Measurements from ENCODE around the gene SH3BP2.

SH3BP2 gene

DNA sequence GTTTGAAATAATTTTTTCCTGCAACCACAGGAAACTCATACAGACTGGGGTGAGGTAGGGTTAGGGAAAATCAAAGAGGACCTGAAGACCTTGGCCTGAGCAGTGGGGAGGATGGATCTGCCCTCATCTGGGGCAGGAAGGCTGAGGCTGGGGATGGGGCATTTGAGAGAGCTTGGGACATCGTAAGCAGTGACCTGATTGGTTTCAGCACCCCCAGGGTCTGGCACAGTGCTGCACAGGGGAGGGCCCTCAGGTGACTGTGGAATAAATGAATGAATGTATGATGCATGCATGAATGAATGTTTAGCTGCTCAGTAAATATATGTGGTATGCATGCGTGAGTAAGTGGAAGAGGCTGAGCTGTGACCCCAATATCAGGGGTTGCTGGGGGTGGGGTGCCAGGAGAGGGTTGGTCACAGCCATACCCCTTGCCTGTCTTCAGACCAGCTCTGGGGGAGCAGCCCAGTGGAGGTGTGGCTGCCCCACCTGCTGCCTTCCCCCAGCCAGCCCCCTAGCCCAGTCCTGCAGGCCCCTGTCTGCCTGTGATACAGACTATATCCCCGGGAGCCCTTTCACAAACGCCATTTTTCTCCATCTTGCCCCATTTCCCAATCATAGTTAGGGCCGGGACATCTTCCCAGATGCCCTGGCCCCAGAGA lies 25.7 kb upstream of the SH3BP2 start (continued):
- TF ChIP-seq, protein P1, sequence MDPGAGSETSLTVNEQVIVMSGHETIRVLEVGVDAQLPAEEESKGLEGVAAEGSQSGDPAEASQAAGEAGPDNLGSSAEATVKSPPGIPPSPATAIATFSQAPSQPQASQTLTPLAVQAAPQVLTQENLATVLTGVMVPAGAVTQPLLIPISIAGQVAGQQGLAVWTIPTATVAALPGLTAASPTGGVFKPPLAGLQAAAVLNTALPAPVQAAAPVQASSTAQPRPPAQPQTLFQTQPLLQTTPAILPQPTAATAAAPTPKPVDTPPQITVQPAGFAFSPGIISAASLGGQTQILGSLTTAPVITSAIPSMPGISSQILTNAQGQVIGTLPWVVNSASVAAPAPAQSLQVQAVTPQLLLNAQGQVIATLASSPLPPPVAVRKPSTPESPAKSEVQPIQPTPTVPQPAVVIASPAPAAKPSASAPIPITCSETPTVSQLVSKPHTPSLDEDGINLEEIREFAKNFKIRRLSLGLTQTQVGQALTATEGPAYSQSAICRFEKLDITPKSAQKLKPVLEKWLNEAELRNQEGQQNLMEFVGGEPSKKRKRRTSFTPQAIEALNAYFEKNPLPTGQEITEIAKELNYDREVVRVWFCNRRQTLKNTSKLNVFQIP (CRISPR knock-in tag; IDR thresholded peaks at IDR 0.05; ENCODE audit: borderline replicate concordance, low read depth) = no peak

DNA sequence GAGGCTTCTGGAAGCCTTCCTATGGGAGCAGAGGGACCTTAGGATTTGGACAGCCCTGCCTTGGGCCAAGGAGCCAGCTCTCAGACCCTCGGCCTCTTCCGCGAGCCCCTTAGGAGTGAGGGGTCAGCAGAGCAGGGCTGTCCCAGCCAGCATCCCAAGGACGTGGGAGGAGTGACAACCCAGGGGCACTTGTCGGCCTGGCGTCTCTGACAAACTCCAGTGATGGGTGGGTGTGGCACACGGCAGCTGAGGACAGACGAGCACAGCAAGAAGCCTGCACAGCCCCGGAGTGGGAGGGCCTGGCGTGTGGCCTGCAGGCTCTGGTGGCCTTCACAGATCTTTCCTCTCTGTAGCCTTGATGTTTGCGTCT lies 25.2 kb upstream of the SH3BP2 start:
- ATAC-seq = no peak
- no peak for TF ChIP-seq TSHZ2 (CRISPR knock-in tag; IDR thresholded peaks at IDR 0.05)
- TF ChIP-seq RARB (CRISPR knock-in tag; IDR thresholded peaks at IDR 0.05) = no peak

- ATAC-seq = no peak
- TF ChIP-seq CREB5 (CRISPR knock-in tag; IDR thresholded peaks at IDR 0.05; ENCODE audit: low read depth) (no peak), ZNF8 (CRISPR knock-in tag; IDR thresholded peaks at IDR 0.05) (no peak), ZFP30 (CRISPR knock-in tag; IDR thresholded peaks at IDR 0.05) (no peak), TOX (CRISPR knock-in tag; IDR thresholded peaks at IDR 0.05; ENCODE audit: borderline replicate concordance) (no peak), ESRRG (CRISPR knock-in tag; IDR thresholded peaks at IDR 0.05) (no peak), ZFP3 (CRISPR knock-in tag; IDR thresholded peaks at IDR 0.05) (no peak), PPARA (CRISPR knock-in tag; IDR thresholded peaks at IDR 0.05; ENCODE audit: borderline replicate concordance) (no peak), CSRNP3 (CRISPR knock-in tag; IDR thresholded peaks at IDR 0.05) (no peak), GLIS3 (CRISPR knock-in tag; IDR thresholded peaks at IDR 0.05) (no peak), RARB (CRISPR knock-in tag; IDR thresholded peaks at IDR 0.05) (no peak), TCF4 (CRISPR knock-in tag; IDR thresholded peaks at IDR 0.05; ENCODE audit: borderline replicate concordance) (no peak), OSR1 (CRISPR knock-in tag; IDR thresholded peaks at IDR 0.05) (no peak), TSHZ2 (CRISPR knock-in tag; IDR thresholded peaks at IDR 0.05) (no peak), CSDC2 (CRISPR knock-in tag; IDR thresholded peaks at IDR 0.05) (no peak), ZNF565 (CRISPR knock-in tag; conservative IDR thresholded peaks at IDR 0.05; ENCODE audit: low read depth) (no peak), ZNF70 (CRISPR knock-in tag; IDR thresholded peaks at IDR 0.05) (no peak), BACH2 (CRISPR knock-in tag; IDR thresholded peaks at IDR 0.05; ENCODE audit: borderline replicate concordance) (no peak), ISL1 (CRISPR knock-in tag; IDR thresholded peaks at IDR 0.05) (no peak)
- TF ChIP-seq, protein P2, sequence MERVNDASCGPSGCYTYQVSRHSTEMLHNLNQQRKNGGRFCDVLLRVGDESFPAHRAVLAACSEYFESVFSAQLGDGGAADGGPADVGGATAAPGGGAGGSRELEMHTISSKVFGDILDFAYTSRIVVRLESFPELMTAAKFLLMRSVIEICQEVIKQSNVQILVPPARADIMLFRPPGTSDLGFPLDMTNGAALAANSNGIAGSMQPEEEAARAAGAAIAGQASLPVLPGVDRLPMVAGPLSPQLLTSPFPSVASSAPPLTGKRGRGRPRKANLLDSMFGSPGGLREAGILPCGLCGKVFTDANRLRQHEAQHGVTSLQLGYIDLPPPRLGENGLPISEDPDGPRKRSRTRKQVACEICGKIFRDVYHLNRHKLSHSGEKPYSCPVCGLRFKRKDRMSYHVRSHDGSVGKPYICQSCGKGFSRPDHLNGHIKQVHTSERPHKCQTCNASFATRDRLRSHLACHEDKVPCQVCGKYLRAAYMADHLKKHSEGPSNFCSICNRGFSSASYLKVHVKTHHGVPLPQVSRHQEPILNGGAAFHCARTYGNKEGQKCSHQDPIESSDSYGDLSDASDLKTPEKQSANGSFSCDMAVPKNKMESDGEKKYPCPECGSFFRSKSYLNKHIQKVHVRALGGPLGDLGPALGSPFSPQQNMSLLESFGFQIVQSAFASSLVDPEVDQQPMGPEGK (CRISPR knock-in tag; IDR thresholded peaks at IDR 0.05; ENCODE audit: borderline replicate concordance) = no peak
- TF ChIP-seq, protein P1 (CRISPR knock-in tag; IDR thresholded peaks at IDR 0.05; ENCODE audit: borderline replicate concordance, low read depth) = no peak
Measured at GRCh38 chr4:2768124-2768523, 24.8 kb upstream of the SH3BP2 start.

All from SK-N-SH treated with all-trans-retinoic acid at 6 μM for 48 hours (cell line).